H9 (cell line): Measurements from ENCODE around the gene SERPINA9. TPM values are rescaled to one million over a fixed set of nuclear protein-coding genes. Genes with fewer than 3 reads are reported as not detected.

Experiments used
- DNase-seq: peaks from one replicate; pipeline ENCODE4 v3.0.0-alpha.2; 2017
- H2AFZ ChIP-seq: one replicate; pipeline ENCODE4 v1.6.1; 2013; ENCODE audit warnings: mild to moderate bottlenecking, low read length, control low read depth, moderate library complexity
- H2AK5ac ChIP-seq: 2 replicates; pipeline ENCODE4 v1.6.1; 2013; ENCODE audit warnings: low read length, control low read depth, mixed read lengths; ENCODE audit not compliant: insufficient read length
- H2BK120ac ChIP-seq: one replicate; pipeline ENCODE4 v1.6.1; 2013; ENCODE audit warnings: low read depth, mild to moderate bottlenecking, low read length, control low read depth, inconsistent platforms; ENCODE audit not compliant: poor library complexity, severe bottlenecking
- H2BK12ac ChIP-seq: 2 replicates; pipeline ENCODE4 v1.6.1; 2013; ENCODE audit warnings: low read length, control low read depth, mixed read lengths, low read depth; ENCODE audit not compliant: insufficient read length
- H2BK15ac ChIP-seq: 2 replicates; pipeline ENCODE4 v1.6.1; 2013; ENCODE audit warnings: low read depth, low read length, control low read depth
- H2BK20ac ChIP-seq: one replicate; pipeline ENCODE4 v1.6.1; 2013; ENCODE audit warnings: low read depth, mild to moderate bottlenecking, low read length, control low read depth, inconsistent platforms; ENCODE audit not compliant: poor library complexity, severe bottlenecking
- H2BK5ac ChIP-seq: 2 replicates; pipeline ENCODE4 v1.6.1; 2013; ENCODE audit warnings: low read length, control low read depth, mixed read lengths; ENCODE audit not compliant: insufficient read length
- H3K14ac ChIP-seq: 2 replicates; pipeline ENCODE4 v1.6.1; 2013; ENCODE audit warnings: low read length, control low read depth; ENCODE audit not compliant: insufficient read depth
- H3K18ac ChIP-seq: 2 replicates; pipeline ENCODE4 v1.6.1; 2013; ENCODE audit warnings: low read depth, mild to moderate bottlenecking, mixed read lengths, low read length, control low read depth; ENCODE audit not compliant: insufficient read length
- H3K23ac ChIP-seq: 2 replicates; pipeline ENCODE4 v1.6.1; 2013; ENCODE audit warnings: low read length, control low read depth, mixed read lengths, low read depth; ENCODE audit not compliant: insufficient read length
- H3K23me2 ChIP-seq: 2 replicates; pipeline ENCODE4 v1.6.1; 2013; ENCODE audit warnings: low read depth, mild to moderate bottlenecking, mixed read lengths, low read length, control low read depth; ENCODE audit not compliant: insufficient read length, poor library complexity, severe bottlenecking
- H3K27ac ChIP-seq: 2 replicates; pipeline ENCODE4 v1.5.1; 2013; ENCODE audit warnings: low read length, control low read depth, mixed read lengths, low read depth; ENCODE audit not compliant: insufficient read length
- H3K27me3 ChIP-seq: 2 replicates; pipeline ENCODE4 v1.6.1; 2013; ENCODE audit warnings: low read length, control low read depth, inconsistent platforms; ENCODE audit not compliant: insufficient read depth
- H3K4ac ChIP-seq: 2 replicates; pipeline ENCODE4 v1.6.1; 2013; ENCODE audit warnings: low read depth, mild to moderate bottlenecking, control low read depth, inconsistent platforms, low read length, moderate library complexity
- H3K4me1 ChIP-seq: 2 replicates; pipeline ENCODE4 v1.6.1; 2013; ENCODE audit warnings: low read length, control low read depth, inconsistent platforms; ENCODE audit not compliant: insufficient read depth
- H3K4me2 ChIP-seq: 2 replicates; pipeline ENCODE4 v1.6.1; 2013; ENCODE audit warnings: low read length, control low read depth, mixed read lengths; ENCODE audit not compliant: insufficient read length, insufficient read depth
- H3K56ac ChIP-seq: 2 replicates; pipeline ENCODE4 v1.6.1; 2013; ENCODE audit warnings: low read depth, mild to moderate bottlenecking, mixed read lengths, low read length, control low read depth; ENCODE audit not compliant: insufficient read length
- H3K79me1 ChIP-seq: 2 replicates; pipeline ENCODE4 v1.6.1; 2013; ENCODE audit warnings: low read depth, mild to moderate bottlenecking, moderate library complexity, low read length, control low read depth, inconsistent platforms; ENCODE audit not compliant: insufficient read depth, poor library complexity, severe bottlenecking
- H3K79me2 ChIP-seq: 2 replicates; pipeline ENCODE4 v1.6.1; 2013; ENCODE audit warnings: low read length, control low read depth, inconsistent platforms; ENCODE audit not compliant: insufficient read depth
- H3K9ac ChIP-seq: 2 replicates; pipeline ENCODE4 v1.6.1; 2013; ENCODE audit warnings: low read length, control low read depth, mixed read lengths; ENCODE audit not compliant: insufficient read length; ENCODE audit errors: extremely low read depth
- H3K9me3 ChIP-seq: one replicate; pipeline ENCODE4 v1.6.1; 2013; ENCODE audit warnings: low read depth, low read length, inconsistent platforms; ENCODE audit not compliant: control insufficient read depth
- H3T11ph ChIP-seq: one replicate; pipeline ENCODE4 v1.6.1; 2013; ENCODE audit warnings: mild to moderate bottlenecking, low read length, control low read depth, inconsistent platforms
- H4K20me1 ChIP-seq: one replicate; pipeline ENCODE4 v1.6.1; 2013; ENCODE audit not compliant: control insufficient read depth, insufficient read length, insufficient read depth
- H4K5ac ChIP-seq: 2 replicates; pipeline ENCODE4 v1.6.1; 2013; ENCODE audit warnings: low read depth, mild to moderate bottlenecking, mixed read lengths, low read length, control low read depth; ENCODE audit not compliant: insufficient read length
- H4K8ac ChIP-seq: replicated peaks from 2 replicates; pipeline ENCODE4 v1.6.1; 2013; ENCODE audit warnings: low read length, control low read depth, mixed read lengths, low read depth; ENCODE audit not compliant: insufficient read length
- H4K91ac ChIP-seq: 2 replicates; pipeline ENCODE4 v1.6.1; 2013; ENCODE audit warnings: low read depth, mild to moderate bottlenecking, moderate library complexity, mixed read lengths, low read length, control low read depth; ENCODE audit not compliant: insufficient read length
- H3K27ac Mint-ChIP-seq, 3 experiments: 2 replicates in 2 of 3; 3 replicates in 1 of 3; pipeline ENCODE4 v1.8.0; 2020 to 2021; ENCODE audit warnings: mixed read lengths in 3 of 3, mild to moderate bottlenecking in 1 of 3, moderate library complexity in 1 of 3
- H3K27me3 Mint-ChIP-seq: 2 replicates; pipeline ENCODE4 v1.8.0; 2021; ENCODE audit warnings: low read depth, mild to moderate bottlenecking, moderate library complexity, mixed read lengths
- H3K36me3 Mint-ChIP-seq, 3 experiments: 2 replicates in 2 of 3; 3 replicates in 1 of 3; pipeline ENCODE4 v1.8.0; 2020 to 2021; ENCODE audit warnings: low read depth in 3 of 3, mixed read lengths in 3 of 3; ENCODE audit not compliant: insufficient read depth in 1 of 3
- H3K4me1 Mint-ChIP-seq, 2 experiments: 2 replicates each; pipeline ENCODE4 v1.8.0; 2020; ENCODE audit warnings: mixed read lengths in 2 of 2
- H3K4me3 Mint-ChIP-seq, 2 experiments: 2 replicates in 1 of 2; 3 replicates in 1 of 2; pipeline ENCODE4 v1.8.0; 2020 to 2021; ENCODE audit warnings: mild to moderate bottlenecking in 2 of 2, mixed read lengths in 2 of 2, moderate library complexity in 1 of 2
- H3K9me3 Mint-ChIP-seq, 2 experiments: 2 replicates in 1 of 2; 3 replicates in 1 of 2; pipeline ENCODE4 v1.8.0; 2020; ENCODE audit warnings: mild to moderate bottlenecking in 2 of 2, mixed read lengths in 2 of 2, moderate library complexity in 1 of 2
- CTCF ChIP-seq: fragments of 200-600 bp; sonication (generic); conservative IDR thresholded peaks from 3 replicates; pipeline ENCODE4 v1.8.0; 2021; ENCODE audit warnings: antibody characterized with exemption, mild to moderate bottlenecking
- WGBS: extraction: QIAGEN DNeasy Blood & Tissue Kit; methylation state at CpG from one replicate; pipeline ENCODE4 v1.1.7; 2013; ENCODE audit warnings: missing lambda C conversion rate, low lambda C conversion rate, mixed read lengths; ENCODE audit not compliant: insufficient read length; ENCODE audit errors: extremely low coverage; 5-methylcytosine and 5-hydroxymethylcytosine counted together
- total RNA-seq: library from RNA; stranded (reverse); gene quantifications from 2 replicates; pipeline ENCODE4 v1.2.1, GENCODE V29; 2021

SERPINA9 gene
- total RNA-seq, 1 experiment from 2014 or later = not detected

- H2AK5ac ChIP-seq = no peak overlapping the region
- H3K9me3 ChIP-seq = no peaks in the 10 kb centered on the region
- peaks cover 14% of the 10 kb centered on the region for H3K27me3 Mint-ChIP-seq
- H2BK15ac ChIP-seq = no peak overlapping the region
- H3T11ph ChIP-seq = no peak overlapping the region
- WGBS = no CpG with 5 or more reads among the region's 1 CpG
- no peak overlapping the region for H3K14ac ChIP-seq
- H4K91ac ChIP-seq = no peak overlapping the region
- H4K8ac ChIP-seq = no peak overlapping the region
- no peaks in the 10 kb centered on the region; a peak in 1 of 7 replicates for H3K36me3 Mint-ChIP-seq
- no peaks in the 10 kb centered on the region for H3K79me1 ChIP-seq
- no peaks in the 10 kb centered on the region for H3K23me2 ChIP-seq
- H4K5ac ChIP-seq = no peak overlapping the region
- H3K27me3 ChIP-seq = no peaks in the 10 kb centered on the region; the same call in 1 of the 2 replicates
- no peak overlapping the region for H2BK20ac ChIP-seq
- H3K4me3 Mint-ChIP-seq = no peak overlapping the region
- H2BK12ac ChIP-seq = no peak overlapping the region
- no peaks in the 10 kb centered on the region for H4K20me1 ChIP-seq
- no peak overlapping the region for H3K23ac ChIP-seq
- no peak overlapping the region for H2BK5ac ChIP-seq
- no peak overlapping the region for H3K27ac ChIP-seq
- H3K9me3 Mint-ChIP-seq = no peaks in the 10 kb centered on the region; a peak in 1 of 5 replicates
- no peak for DNase-seq
- no peak overlapping the region for H2AFZ ChIP-seq
- no peak overlapping the region for H2BK120ac ChIP-seq
- H3K4ac ChIP-seq = no peak overlapping the region
- no peaks in the 10 kb centered on the region for H3K79me2 ChIP-seq
- TF ChIP-seq CTCF = no peak
- H3K18ac ChIP-seq = no peak overlapping the region
- H3K4me2 ChIP-seq = no peak overlapping the region
- H3K4me1 ChIP-seq = no peaks in the 10 kb centered on the region
- H3K27ac Mint-ChIP-seq = no peak overlapping the region
- H3K56ac ChIP-seq = no peak overlapping the region
- no peak overlapping the region for H3K9ac ChIP-seq
- peaks cover 4 to 7% of the 10 kb centered on the region in 2 experiments for H3K4me1 Mint-ChIP-seq
These were observed 31.0 kb downstream of the SERPINA9 start for GRCh38 chr14:94445003-94445402.
